IPS-20b (cell line): ENCODE measurements around the gene PLA2G4B.

Source experiments
- H3K27ac ChIP-seq: one replicate; pipeline ENCODE4 v1.5.1; 2013; ENCODE audit warnings: low read length
- H3K27me3 ChIP-seq: 2 replicates; pipeline ENCODE4 v1.6.1; 2013; ENCODE audit warnings: mild to moderate bottlenecking, low read length, inconsistent platforms; ENCODE audit not compliant: insufficient read depth
- H3K36me3 ChIP-seq: 2 replicates; pipeline ENCODE4 v1.6.1; 2013; ENCODE audit warnings: low read depth, mild to moderate bottlenecking, inconsistent platforms, low read length, moderate library complexity; ENCODE audit not compliant: insufficient read depth
- H3K4me1 ChIP-seq: 2 replicates; pipeline ENCODE4 v1.6.1; 2013; ENCODE audit warnings: mild to moderate bottlenecking, control low read depth, inconsistent platforms, low read length, moderate library complexity; ENCODE audit not compliant: insufficient read depth
- H3K4me3 ChIP-seq: 2 replicates; pipeline ENCODE4 v1.5.1; 2013; ENCODE audit warnings: mild to moderate bottlenecking, low read length, inconsistent platforms
- H3K9ac ChIP-seq: 2 replicates; pipeline ENCODE4 v1.6.1; 2013; ENCODE audit warnings: low read depth, mild to moderate bottlenecking, inconsistent platforms, low read length, moderate library complexity
- H3K9me3 ChIP-seq: 2 replicates; pipeline ENCODE4 v1.6.1; 2013; ENCODE audit warnings: mild to moderate bottlenecking, low read depth, low read length, inconsistent platforms; ENCODE audit not compliant: insufficient read depth

PLA2G4B gene

GRCh38 chr15:41822471-41822870 lies 16.2 kb upstream of the PLA2G4B start:
- H3K4me1 ChIP-seq = no peaks in the 10 kb centered on the region
- no peak overlapping the region for H3K4me3 ChIP-seq
- no peak overlapping the region for H3K9ac ChIP-seq
- H3K36me3 ChIP-seq = peaks cover 28% of the 10 kb centered on the region
- no peaks in the 10 kb centered on the region for H3K27me3 ChIP-seq
- H3K9me3 ChIP-seq = no peaks in the 10 kb centered on the region
- H3K27ac ChIP-seq = no peak overlapping the region

GRCh38 chr15:41822957-41823356 lies 15.7 kb upstream of the PLA2G4B start:
- Histone ChIP-seq H3K27me3 (no peaks in the 10 kb centered on the region), H3K4me1 (no peaks in the 10 kb centered on the region), H3K4me3 (no peak overlapping the region), H3K36me3 (peaks cover 24% of the 10 kb centered on the region), H3K9me3 (no peaks in the 10 kb centered on the region), H3K9ac (no peak overlapping the region), H3K27ac (no peak overlapping the region)

DNA sequence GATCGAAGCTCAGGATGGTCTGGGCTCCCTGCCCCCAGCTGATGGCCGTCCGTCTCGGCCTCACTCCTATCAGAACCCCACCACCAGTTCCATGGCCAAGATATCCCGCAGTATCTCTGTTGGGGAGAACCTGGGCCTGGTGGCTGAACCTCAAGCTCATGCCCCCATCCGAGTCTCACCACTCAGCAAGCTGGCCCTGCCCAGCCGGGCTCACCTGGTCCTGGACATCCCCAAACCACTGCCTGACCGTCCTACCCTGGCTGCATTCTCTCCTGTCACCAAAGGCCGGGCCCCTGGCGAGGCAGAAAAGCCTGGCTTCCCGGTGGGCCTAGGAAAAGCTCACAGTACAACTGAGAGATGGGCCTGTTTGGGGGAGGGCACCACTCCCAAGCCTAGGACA lies 15.1 kb upstream of the PLA2G4B start:
- Histone ChIP-seq H3K36me3 (peaks cover 20% of the 10 kb centered on the region), H3K9me3 (no peaks in the 10 kb centered on the region), H3K9ac (no peak overlapping the region), H3K27me3 (peaks cover under 1% of the 10 kb centered on the region; the same call in 1 of the 2 replicates), H3K27ac (no peak overlapping the region), H3K4me3 (no peak overlapping the region), H3K4me1 (0 out of 2 replicates have a peak, but pooled peaks cover under 1% of the 10 kb centered on the region)

DNA sequence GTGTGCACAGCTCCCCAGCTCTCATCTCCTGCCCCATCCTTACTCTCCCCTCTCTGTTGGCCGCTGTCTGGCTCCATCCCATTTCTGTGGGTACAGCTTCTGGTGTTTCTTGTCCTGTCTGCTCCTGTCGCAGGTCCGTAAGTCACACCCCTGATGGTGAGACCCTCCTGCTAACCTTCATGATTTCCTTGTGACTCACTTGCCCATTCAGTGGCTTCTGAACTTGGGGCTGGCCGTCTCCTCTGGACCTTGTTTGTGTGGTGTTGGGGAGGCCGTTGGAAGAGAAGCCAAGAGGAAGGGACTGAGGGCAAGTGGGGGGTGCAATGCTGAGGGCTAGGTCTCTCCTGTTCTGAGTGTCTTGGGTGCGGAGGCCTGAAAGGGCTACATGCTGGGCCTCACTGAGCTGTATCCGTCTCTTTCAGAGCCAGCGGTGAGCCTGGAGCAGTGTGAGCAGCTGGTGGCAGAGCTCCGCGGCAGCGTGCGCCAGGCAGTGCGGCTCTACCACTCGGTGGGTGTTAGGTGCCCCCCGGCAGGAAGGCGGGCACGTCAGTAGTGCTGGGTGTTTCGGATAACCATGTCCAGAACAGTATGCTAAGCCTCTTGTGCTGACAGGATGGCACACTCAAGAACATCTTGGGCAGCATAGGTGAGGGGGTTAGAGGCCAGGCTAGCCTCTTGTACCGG lies 14.4 kb upstream of the PLA2G4B start:
- Histone ChIP-seq H3K9me3 (no peaks in the 10 kb centered on the region), H3K27ac (no peak overlapping the region), H3K4me3 (no peak overlapping the region), H3K36me3 (peaks cover 14% of the 10 kb centered on the region), H3K27me3 (peaks cover 6% of the 10 kb centered on the region; the same call in 1 of the 2 replicates), H3K4me1 (0 out of 2 replicates have a peak, but pooled peaks cover 6% of the 10 kb centered on the region), H3K9ac (no peak overlapping the region)

DNA sequence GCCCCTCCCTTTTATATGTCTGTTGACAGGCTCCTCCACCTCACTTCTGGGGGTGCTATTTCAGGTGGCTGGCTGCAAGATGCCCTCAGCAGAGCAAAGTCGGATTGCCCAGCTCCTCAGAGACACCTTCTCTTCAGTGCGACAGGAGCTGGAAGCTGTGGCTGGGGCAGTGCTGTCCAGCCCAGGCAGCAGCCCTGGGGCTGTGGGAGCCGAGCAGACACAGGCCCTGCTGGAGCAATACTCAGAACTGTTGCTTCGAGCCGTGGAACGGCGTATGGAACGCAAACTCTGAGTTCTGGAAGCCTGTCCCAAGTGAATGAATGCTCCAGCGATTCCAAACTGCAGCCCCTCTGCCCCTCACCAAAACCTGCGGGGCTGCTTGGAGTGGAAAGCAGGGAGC lies 13.5 kb upstream of the PLA2G4B start:
- Histone ChIP-seq H3K9ac (no peak overlapping the region), H3K4me3 (no peak overlapping the region), H3K9me3 (no peaks in the 10 kb centered on the region), H3K27me3 (peaks cover 6% of the 10 kb centered on the region; the same call in 1 of the 2 replicates), H3K4me1 (0 out of 2 replicates have a peak, but pooled peaks cover 6% of the 10 kb centered on the region), H3K27ac (no peak overlapping the region), H3K36me3 (peaks cover 14% of the 10 kb centered on the region)

DNA sequence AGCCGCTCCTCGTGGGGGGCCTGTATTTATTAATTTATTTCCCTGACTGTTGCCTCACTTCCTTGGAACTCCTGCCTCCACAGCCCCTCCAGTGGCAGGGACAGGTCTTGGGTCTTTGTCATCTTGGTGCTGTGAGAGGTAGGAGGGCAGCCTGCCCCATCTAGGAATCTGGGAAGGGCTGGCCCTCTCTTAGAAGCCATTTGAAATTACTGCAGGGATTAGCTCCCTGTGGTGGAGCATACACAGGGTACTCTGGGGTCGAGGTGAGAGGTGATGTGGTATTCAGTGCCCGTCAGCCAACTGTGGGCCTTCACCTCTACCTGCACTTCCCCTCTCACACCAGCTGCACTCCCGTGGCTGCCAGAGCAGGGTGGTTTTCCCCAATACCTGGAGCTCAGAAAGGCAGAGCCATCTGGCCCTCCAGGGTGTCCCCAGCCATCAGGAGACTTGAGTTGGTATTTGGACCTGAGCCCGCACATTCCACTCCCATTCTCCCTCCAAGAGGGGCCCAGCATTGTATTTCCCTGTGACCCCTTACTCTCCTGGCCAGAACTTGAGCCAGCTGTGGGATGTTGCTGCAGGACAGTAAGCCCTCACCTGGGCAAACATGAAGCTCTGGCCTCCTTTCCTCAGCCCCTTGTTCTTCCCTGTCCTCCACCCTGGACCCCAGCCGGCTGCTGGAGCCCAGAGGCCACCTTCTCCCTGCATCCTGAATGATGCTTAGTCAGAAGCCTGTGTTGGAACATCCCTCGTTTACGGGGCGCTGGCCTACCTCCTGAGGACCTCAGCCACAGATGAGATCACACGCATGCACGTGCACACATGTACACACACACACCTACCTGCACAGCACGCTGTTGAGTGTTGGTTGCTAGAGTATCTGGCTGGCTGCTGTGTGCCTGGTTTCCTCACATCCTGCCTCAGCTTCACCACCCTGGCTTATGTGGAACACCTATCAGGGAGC lies 12.8 kb upstream of the PLA2G4B start:
- no peak overlapping the region for H3K4me3 ChIP-seq

GRCh38 chr15:41827290-41827879 lies 11.3 kb upstream of the PLA2G4B start:
- no peak overlapping the region for H3K27ac ChIP-seq
- H3K36me3 ChIP-seq = peaks cover 20% of the 10 kb centered on the region
- peaks cover 6% of the 10 kb centered on the region; the same call in 1 of the 2 replicates for H3K27me3 ChIP-seq
- H3K4me1 ChIP-seq = 0 out of 2 replicates have a peak, but pooled peaks cover 6% of the 10 kb centered on the region
- H3K9ac ChIP-seq = peak overlapping the region; percentile 48; the same call in 1 of the 2 replicates
- H3K9me3 ChIP-seq = no peaks in the 10 kb centered on the region
- peak overlapping the region; percentile 92 for H3K4me3 ChIP-seq

More for the DNA sequence above, 12.8 kb upstream of the PLA2G4B start:
- Histone ChIP-seq H3K4me1 (0 out of 2 replicates have a peak, but pooled peaks cover 6% of the 10 kb centered on the region), H3K9ac (no peak overlapping the region), H3K9me3 (no peaks in the 10 kb centered on the region), H3K27ac (no peak overlapping the region), H3K27me3 (peaks cover 6% of the 10 kb centered on the region; the same call in 1 of the 2 replicates), H3K36me3 (peaks cover 11% of the 10 kb centered on the region)

DNA sequence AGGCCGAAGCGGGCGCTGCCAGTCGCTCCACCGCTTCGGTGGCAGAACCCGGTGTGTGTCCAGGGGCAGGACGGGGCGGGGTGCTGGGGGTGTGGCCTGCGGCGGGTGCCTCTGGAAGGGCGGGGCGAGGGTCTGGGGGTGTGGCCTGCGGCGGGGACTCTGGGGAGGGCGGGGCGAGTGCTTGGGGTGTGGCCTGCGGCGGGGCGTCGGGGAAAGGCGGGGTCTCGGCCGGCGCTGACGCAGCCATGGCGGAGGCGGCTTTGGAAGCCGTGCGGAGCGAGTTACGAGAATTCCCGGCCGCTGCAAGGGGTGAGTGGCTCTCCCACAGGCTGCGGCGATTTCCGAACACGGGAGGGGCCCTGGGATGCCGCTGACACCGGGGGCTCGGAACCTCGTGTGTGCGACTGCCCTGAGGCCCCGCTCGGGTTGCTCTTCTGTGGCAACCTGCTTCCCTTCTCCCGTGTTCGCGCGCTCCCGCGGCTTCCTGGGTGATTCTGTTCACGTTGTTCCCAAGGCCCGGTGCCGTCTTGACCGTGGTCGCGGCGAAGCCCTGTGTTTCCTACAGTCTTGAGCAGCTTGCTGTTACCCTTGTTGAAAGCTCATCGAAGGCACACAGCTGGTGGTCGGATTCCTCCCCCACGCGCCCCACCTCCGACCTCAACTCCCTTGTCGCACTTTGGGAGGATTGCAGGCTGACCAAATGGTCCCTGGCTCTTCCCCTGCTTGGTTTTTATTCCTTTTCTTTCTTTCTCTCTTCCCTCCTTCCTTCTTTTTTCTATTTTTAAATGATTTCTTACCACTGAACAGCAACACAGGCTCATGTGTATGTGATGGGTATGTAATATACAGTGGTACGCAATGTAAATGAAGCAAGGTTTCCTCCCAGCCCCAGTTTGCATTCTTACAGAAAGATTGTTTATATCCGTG lies 10.5 kb upstream of the PLA2G4B start, which contains the start of gene JMJD7:
Gene JMJD7 (plus strand): TSS at position 213 of the 927 bp plus-strand sequence. CDS start 33 bp downstream, at position 246.
- H3K9me3 ChIP-seq = no peaks in the 10 kb centered on the region
- H3K4me1 ChIP-seq = 0 out of 2 replicates have a peak, but pooled peaks cover 6% of the 10 kb centered on the region
- peaks cover 21% of the 10 kb centered on the region for H3K36me3 ChIP-seq
- peaks cover 6% of the 10 kb centered on the region; the same call in 1 of the 2 replicates for H3K27me3 ChIP-seq
- no peak within 1 kb of the TSS for H3K27ac ChIP-seq
- peak within 1 kb of the TSS; percentile 88 for H3K9ac ChIP-seq
- peak within 1 kb of the TSS; percentile 92 for H3K4me3 ChIP-seq

GRCh38 chr15:41828807-41829141 lies 9.9 kb upstream of the PLA2G4B start:
- 0 out of 2 replicates have a peak, but pooled peaks cover 6% of the 10 kb centered on the region for H3K4me1 ChIP-seq
- no peak overlapping the region for H3K27ac ChIP-seq
- H3K36me3 ChIP-seq = peaks cover 21% of the 10 kb centered on the region
- peaks cover 6% of the 10 kb centered on the region; the same call in 1 of the 2 replicates for H3K27me3 ChIP-seq
- H3K9me3 ChIP-seq = no peaks in the 10 kb centered on the region
- peak overlapping the region; percentile 88; the same call in 1 of the 2 replicates for H3K9ac ChIP-seq
- peak overlapping the region; percentile 92 for H3K4me3 ChIP-seq

- Histone ChIP-seq H3K27me3 (peaks cover 6% of the 10 kb centered on the region; the same call in 1 of the 2 replicates), H3K9me3 (no peaks in the 10 kb centered on the region), H3K9ac (no peak overlapping the region), H3K4me1 (0 out of 2 replicates have a peak, but pooled peaks cover 6% of the 10 kb centered on the region), H3K27ac (no peak overlapping the region), H3K4me3 (no peak overlapping the region), H3K36me3 (peaks cover 15% of the 10 kb centered on the region)
These were observed 8.5 kb upstream of the PLA2G4B start for GRCh38 chr15:41829959-41830646.
